Sigmoid colon (tissue), 4 donors: ENCODE results near the gene SEMA3B.

Experiments used
- EP300 ChIP-seq, 4 donors: sonication (generic); formaldehyde crosslinking; IDR thresholded peaks; one replicate each; pipeline ENCODE4 v1.6.1; 2017; ENCODE audit warnings: antibody characterized with exemption in 4 of 4
- POLR2AphosphoS5 ChIP-seq, 4 donors: sonication (generic); formaldehyde crosslinking; IDR thresholded peaks; one replicate each; pipeline ENCODE4 v1.6.1; 2017; ENCODE audit warnings: antibody characterized with exemption in 4 of 4
- TF ChIP-seq, protein P1 (sequence below), 4 experiments: fragments of 450-650 bp in 3 of 4; fragments of 200-600 bp in 1 of 4; IDR thresholded peaks; one replicate each; pipeline ENCODE4 v1.5.1; 2016 to 2019; ENCODE audit warnings: antibody characterized with exemption in 4 of 4, mild to moderate bottlenecking in 3 of 4, moderate library complexity in 2 of 4

GRCh38 chr3:50248387-50248786 lies 20.6 kb upstream of the SEMA3B start:
- TF ChIP-seq, protein P1, sequence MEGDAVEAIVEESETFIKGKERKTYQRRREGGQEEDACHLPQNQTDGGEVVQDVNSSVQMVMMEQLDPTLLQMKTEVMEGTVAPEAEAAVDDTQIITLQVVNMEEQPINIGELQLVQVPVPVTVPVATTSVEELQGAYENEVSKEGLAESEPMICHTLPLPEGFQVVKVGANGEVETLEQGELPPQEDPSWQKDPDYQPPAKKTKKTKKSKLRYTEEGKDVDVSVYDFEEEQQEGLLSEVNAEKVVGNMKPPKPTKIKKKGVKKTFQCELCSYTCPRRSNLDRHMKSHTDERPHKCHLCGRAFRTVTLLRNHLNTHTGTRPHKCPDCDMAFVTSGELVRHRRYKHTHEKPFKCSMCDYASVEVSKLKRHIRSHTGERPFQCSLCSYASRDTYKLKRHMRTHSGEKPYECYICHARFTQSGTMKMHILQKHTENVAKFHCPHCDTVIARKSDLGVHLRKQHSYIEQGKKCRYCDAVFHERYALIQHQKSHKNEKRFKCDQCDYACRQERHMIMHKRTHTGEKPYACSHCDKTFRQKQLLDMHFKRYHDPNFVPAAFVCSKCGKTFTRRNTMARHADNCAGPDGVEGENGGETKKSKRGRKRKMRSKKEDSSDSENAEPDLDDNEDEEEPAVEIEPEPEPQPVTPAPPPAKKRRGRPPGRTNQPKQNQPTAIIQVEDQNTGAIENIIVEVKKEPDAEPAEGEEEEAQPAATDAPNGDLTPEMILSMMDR (IDR thresholded peaks at IDR 0.05): no peak
- TF ChIP-seq EP300 (IDR thresholded peaks at IDR 0.05) (no peak), POLR2AphosphoS5 (IDR thresholded peaks at IDR 0.05) (peak in 1 of 4 donors; percentile 45)
